ENCODE results near the gene ADAMTSL3.

The ADAMTSL3 gene

GRCh38 chr15:83848315-83849050 is 194.6 kb downstream of the ADAMTSL3 start:
- ATAC-seq = no peak
- Mint-ChIP-seq H3K4me3 (no peak overlapping the region), H3K4me1 (no peaks in the 10 kb centered on the region), H3K9me3 (no peaks in the 10 kb centered on the region), H3K27me3 (no peaks in the 10 kb centered on the region), H3K27ac (no peak overlapping the region)
- DNase-seq = no peak

GRCh38 chr15:83850015-83850414 is 196.1 kb downstream of the ADAMTSL3 start:
- H3K27ac Mint-ChIP-seq = no peak overlapping the region
- no peak overlapping the region for H3K4me3 Mint-ChIP-seq
- H3K9me3 Mint-ChIP-seq = no peaks in the 10 kb centered on the region
- no peak for DNase-seq
- H3K4me1 Mint-ChIP-seq = no peaks in the 10 kb centered on the region
- no peaks in the 10 kb centered on the region for H3K27me3 Mint-ChIP-seq
- ATAC-seq = no peak

DNA sequence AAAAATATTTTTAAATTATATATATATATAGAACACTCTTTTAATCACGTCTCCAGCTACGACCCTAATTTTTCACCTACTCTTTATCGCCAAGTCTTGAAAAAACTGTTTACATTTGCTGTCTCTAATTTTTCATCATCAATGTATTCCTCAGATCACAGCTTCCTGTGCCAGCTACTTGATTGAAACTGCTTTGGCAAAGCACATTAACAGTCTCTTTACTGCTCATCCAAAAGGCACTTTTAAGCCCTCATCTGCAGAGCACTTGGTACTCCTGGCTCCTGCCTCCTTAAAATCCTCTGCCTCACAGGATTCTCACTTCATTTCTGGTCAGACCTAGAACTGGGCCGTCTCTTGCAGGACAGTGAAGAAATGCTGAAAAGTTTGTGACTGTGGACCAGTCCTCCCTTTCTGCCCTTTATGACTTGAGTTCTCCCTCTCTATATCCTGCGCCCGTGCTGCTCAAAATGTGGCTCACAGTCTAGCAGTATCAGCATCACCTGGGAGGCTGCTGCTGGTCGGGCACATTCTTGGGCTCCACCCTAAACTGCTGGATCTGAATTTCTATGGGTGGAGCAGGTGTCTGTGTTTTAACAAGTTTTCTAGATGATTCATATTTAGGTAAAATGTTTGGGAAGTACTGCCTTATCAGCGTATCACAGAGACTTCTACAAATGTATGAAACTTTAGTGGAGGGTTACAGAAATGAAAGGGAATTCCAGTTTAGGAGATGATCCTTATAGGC is 196.8 kb downstream of the ADAMTSL3 start:
- no peaks in the 10 kb centered on the region for H3K9me3 Mint-ChIP-seq
- no peaks in the 10 kb centered on the region for H3K4me1 Mint-ChIP-seq
- no peaks in the 10 kb centered on the region for H3K27me3 Mint-ChIP-seq
- H3K4me3 Mint-ChIP-seq = no peak overlapping the region
- no peak for DNase-seq
- H3K27ac Mint-ChIP-seq = no peak overlapping the region
- ATAC-seq = no peak

GRCh38 chr15:83853232-83853631 is 199.3 kb downstream of the ADAMTSL3 start:
- Mint-ChIP-seq H3K4me3 (no peak overlapping the region), H3K27me3 (peaks cover 7% of the 10 kb centered on the region), H3K4me1 (no peaks in the 10 kb centered on the region), H3K9me3 (no peaks in the 10 kb centered on the region), H3K27ac (no peak overlapping the region)
- no peak for DNase-seq
- ATAC-seq = no peak

DNA sequence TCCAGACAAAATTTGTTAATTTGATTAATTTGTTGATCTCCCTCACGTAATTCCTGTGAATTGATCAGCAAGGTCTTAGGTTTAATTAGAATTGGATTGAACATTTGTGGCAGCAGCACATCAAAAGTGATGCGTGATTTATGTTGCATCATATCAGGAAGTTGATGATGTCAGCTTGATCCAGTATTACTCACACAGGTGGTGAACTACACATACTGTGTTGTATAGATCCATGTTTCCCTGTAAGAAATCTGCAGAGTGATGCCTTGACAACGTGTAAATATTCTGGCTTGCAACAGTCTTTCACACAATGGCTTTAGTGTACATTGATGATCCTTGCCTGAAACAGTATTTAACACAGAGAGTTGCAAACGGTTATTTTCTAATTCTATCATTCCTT is 200.4 kb downstream of the ADAMTSL3 start:
- DNase-seq (no peak), ATAC-seq (no peak)
- Mint-ChIP-seq H3K4me1 (no peaks in the 10 kb centered on the region), H3K27me3 (peaks cover 7% of the 10 kb centered on the region), H3K4me3 (no peak overlapping the region), H3K27ac (no peak overlapping the region), H3K9me3 (no peaks in the 10 kb centered on the region)

DNA sequence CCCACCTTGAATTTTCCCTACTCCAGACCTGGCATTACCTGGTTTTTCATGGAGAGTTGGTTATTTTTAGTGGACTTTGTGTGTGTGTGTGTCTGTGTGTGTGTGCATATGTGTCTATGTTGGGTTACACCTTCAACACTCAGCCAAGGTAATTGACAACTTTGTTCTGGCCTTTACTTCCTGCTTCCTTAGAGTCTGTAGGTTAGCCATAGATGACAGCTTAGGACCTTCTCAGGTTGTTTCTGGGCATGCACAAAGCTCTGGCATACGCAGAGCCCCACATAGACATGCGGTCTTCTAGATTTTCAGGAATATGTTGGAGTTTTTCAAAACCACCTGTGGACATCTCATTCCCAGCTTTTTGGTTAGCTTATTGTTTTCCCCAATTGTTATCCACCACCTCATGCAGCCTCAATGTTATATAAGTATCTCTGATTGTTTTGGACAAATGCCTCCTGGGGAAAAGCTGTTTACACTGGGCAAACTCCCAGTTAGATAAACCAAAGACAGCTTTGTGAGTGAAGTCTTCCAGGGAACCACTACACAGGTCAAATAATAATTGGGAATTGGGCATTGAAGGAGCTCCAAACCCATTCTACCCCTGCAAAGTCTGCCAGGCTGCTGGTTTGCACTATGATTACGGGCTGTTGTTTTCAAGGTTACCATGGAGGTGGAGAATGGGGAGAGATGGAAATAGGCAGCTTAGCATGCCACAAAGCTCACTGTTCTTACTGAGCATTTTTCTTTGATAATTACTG is 201.2 kb downstream of the ADAMTSL3 start:
- no peaks in the 10 kb centered on the region for H3K9me3 Mint-ChIP-seq
- DNase-seq (no peak), ATAC-seq (no peak)
- no peak overlapping the region for H3K27ac Mint-ChIP-seq
- H3K27me3 Mint-ChIP-seq = peaks cover 7% of the 10 kb centered on the region
- H3K4me3 Mint-ChIP-seq = no peak overlapping the region
- no peaks in the 10 kb centered on the region for H3K4me1 Mint-ChIP-seq

GRCh38 chr15:83855956-83856355 is 202.0 kb downstream of the ADAMTSL3 start:
- Mint-ChIP-seq H3K9me3 (no peaks in the 10 kb centered on the region), H3K4me1 (no peaks in the 10 kb centered on the region), H3K4me3 (no peak overlapping the region), H3K27me3 (peaks cover 7% of the 10 kb centered on the region), H3K27ac (peak overlapping the region in 1 of 2 donors; percentile 12)
- no peak for ATAC-seq
- no peak for DNase-seq

DNA sequence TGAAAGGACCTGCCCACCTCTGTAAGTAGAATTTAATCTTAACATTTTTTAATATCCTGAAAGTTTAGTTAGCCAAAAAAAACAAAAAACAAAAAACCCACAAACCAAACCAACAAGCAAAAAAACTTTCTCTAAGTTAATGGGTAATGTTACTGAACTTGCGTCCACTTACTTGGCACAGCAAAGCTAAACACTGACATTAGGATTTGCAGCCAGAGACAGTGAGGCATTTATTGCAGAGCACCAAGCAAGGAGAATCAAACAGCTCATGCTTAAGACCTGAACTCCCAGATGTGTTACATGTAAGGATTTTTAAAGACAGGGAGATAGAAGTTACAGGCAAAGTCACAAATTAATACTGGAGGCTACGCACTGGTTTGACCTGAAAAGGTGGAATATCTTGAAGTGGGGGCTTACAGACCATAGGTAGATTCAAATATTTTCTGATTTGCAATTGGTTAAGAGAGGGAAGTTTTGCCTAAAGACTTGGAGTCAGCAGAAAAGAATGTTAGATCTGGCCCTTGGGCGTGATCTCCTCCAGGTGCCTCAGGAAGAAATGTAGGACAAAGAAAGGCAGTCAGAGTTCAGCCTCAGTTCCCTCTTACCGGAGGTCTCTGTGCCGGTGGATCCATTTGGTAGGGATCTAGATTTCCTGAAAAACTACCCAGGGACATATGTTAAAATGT is 205.0 kb downstream of the ADAMTSL3 start:
- no peak for ATAC-seq
- Mint-ChIP-seq H3K9me3 (no peaks in the 10 kb centered on the region), H3K4me3 (no peak overlapping the region)

DNA sequence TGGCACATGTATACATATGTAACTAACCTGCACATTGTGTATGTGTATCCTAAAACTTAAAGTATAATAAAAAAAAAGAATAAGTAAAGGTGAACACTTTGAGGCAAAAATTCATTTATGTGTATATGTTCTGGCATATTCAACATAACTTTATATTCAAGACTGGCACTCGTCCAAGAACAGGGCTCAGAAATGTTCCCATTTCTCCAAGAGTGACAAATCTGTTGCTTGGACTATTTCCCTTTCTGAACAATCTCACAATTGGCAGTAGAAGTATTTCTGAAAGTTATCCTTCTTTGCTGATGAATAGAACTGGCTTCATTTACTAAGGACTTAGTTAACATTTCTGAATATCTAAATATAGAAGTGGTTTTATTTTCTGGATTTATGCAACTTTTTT is 212.8 kb downstream of the ADAMTSL3 start:
- no peaks in the 10 kb centered on the region for H3K4me1 Mint-ChIP-seq
- no peaks in the 10 kb centered on the region for H3K9me3 Mint-ChIP-seq
- H3K27ac Mint-ChIP-seq = no peak overlapping the region
- no peak overlapping the region for H3K4me3 Mint-ChIP-seq
- no peak for DNase-seq
- H3K27me3 Mint-ChIP-seq = no peaks in the 10 kb centered on the region
- ATAC-seq = no peak

More for the DNA sequence above, 205.0 kb downstream of the ADAMTSL3 start:
- Mint-ChIP-seq H3K27ac (no peak overlapping the region), H3K27me3 (peaks cover 7% of the 10 kb centered on the region), H3K4me1 (no peaks in the 10 kb centered on the region)
- DNase-seq = no peak

DNA sequence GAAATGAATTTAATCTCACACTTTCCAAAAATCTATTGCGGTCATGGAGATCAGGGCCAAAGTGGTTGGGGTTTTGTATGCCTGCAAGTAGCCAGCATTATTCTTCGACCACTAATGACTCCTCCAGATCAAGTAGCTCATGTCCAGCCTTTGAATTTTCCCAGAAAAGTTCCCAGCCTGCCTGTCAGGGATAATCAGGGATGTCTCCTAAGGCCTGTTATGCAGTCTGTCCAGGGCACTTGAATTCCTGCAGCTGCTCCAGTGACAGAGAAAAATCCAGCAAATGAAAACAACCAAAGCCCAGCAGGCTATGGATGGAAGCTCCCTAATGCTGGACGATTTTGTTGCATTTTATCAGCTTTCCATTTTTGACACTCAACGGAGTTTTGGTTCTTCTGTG is 215.4 kb downstream of the ADAMTSL3 start:
- no peak for ATAC-seq
- peaks cover 6% of the 10 kb centered on the region for H3K27me3 Mint-ChIP-seq

GRCh38 chr15:83871808-83872559 is 218.1 kb downstream of the ADAMTSL3 start:
- no peak overlapping the region for H3K27ac Mint-ChIP-seq
- DNase-seq (no peak), ATAC-seq (no peak)
- no peak overlapping the region for H3K4me3 Mint-ChIP-seq
- no peaks in the 10 kb centered on the region for H3K4me1 Mint-ChIP-seq
- no peaks in the 10 kb centered on the region for H3K9me3 Mint-ChIP-seq
- peaks cover 6% of the 10 kb centered on the region for H3K27me3 Mint-ChIP-seq

More for the DNA sequence above, 215.4 kb downstream of the ADAMTSL3 start:
- DNase-seq = no peak
- H3K27ac Mint-ChIP-seq = no peak overlapping the region
- H3K4me3 Mint-ChIP-seq = no peak overlapping the region
- H3K9me3 Mint-ChIP-seq = no peaks in the 10 kb centered on the region
- no peaks in the 10 kb centered on the region for H3K4me1 Mint-ChIP-seq

GRCh38 chr15:83873966-83874365 is 220.0 kb downstream of the ADAMTSL3 start:
- DNase-seq = no peak
- Mint-ChIP-seq H3K27ac (no peak overlapping the region), H3K9me3 (no peaks in the 10 kb centered on the region), H3K4me3 (no peak overlapping the region), H3K4me1 (no peaks in the 10 kb centered on the region), H3K27me3 (peaks cover 6% of the 10 kb centered on the region)
- no peak for ATAC-seq

DNA sequence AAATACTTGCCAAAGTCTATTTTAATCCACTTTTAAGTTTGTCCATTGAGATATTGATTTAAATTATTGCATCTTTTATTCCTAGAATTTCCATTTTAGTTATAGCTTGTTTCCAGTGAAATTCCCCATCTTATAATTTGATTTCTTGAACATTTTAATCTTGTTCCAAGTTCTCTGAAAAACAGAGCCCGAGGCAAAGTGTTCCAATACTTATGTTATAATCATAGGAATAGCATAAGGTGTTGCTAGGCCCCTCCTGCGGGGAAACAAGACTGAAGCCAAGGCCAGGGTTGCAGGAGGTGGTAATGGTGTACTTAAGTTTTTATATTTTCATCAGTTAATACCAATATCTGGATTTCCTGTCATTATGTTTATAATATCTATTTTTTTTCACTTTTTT is 226.6 kb downstream of the ADAMTSL3 start:
- Mint-ChIP-seq H3K4me1 (no peaks in the 10 kb centered on the region), H3K27me3 (no peaks in the 10 kb centered on the region), H3K27ac (no peak overlapping the region), H3K9me3 (no peaks in the 10 kb centered on the region), H3K4me3 (no peak overlapping the region)
- no peak for ATAC-seq
- no peak for DNase-seq

DNA sequence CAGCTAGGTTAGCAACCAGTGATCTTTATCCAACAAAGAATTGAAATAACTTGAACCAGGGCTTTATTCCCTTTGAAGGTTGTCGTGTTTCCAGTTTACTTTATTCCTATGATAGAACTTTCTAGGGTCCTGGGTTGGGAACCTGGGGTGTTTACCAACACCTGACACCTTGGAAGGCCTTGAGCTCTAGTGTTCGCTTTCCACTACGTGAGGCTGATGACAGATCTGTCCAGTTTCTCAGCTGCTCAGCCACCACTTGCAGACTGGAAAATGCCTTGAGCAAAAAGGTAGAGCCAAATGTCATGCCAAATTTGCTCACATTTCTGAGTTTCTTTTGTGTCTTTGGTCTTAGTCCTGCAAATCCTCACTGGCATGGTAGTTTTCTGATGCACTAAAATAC is 227.2 kb downstream of the ADAMTSL3 start:
- no peak for DNase-seq
- H3K27me3 Mint-ChIP-seq = no peaks in the 10 kb centered on the region
- no peaks in the 10 kb centered on the region for H3K4me1 Mint-ChIP-seq
- no peak for ATAC-seq
- H3K27ac Mint-ChIP-seq = no peak overlapping the region
- H3K9me3 Mint-ChIP-seq = no peaks in the 10 kb centered on the region
- no peak overlapping the region for H3K4me3 Mint-ChIP-seq

- no peak overlapping the region for H3K4me3 Mint-ChIP-seq
- H3K27me3 Mint-ChIP-seq = peaks cover 8% of the 10 kb centered on the region
- H3K27ac Mint-ChIP-seq = no peak overlapping the region
- ATAC-seq = no peak
- no peak for DNase-seq
- no peaks in the 10 kb centered on the region for H3K9me3 Mint-ChIP-seq
- no peaks in the 10 kb centered on the region for H3K4me1 Mint-ChIP-seq
Measured at GRCh38 chr15:83886321-83886720, 232.4 kb downstream of the ADAMTSL3 start.

All from stimulated activated naive CD8-positive, alpha-beta T cell treated with anti-CD3 and anti-CD28 coated beads, Interleukin-15, amount 100 ng/mL, for 72 hours (primary cell).